ENCODE data around the gene CFAP74.
A peak's percentile ranks its signal among the peaks of the same experiment; 100 is the strongest.

The CFAP74 gene

GRCh38 chr1:2003541-2004131 lies at the start of gene CFAP74:
Gene CFAP74 (minus strand): TSS chr1:2003786. CDS start chr1:1990956, 12,830 bp downstream.
- Mint-ChIP-seq H3K27ac (no peak within 1 kb of the TSS), H3K4me1 (no peaks in the 10 kb centered on the region), H3K36me3 (no peaks in the 10 kb centered on the region), H3K27me3 (peaks cover 29% of the 10 kb centered on the region), H3K4me3 (no peak within 1 kb of the TSS), H3K9me3 (no peaks in the 10 kb centered on the region)

- peaks cover 1% of the 10 kb centered on the region for H3K36me3 Mint-ChIP-seq
- H3K4me1 Mint-ChIP-seq, result peaks cover 18% of the 10 kb centered on the region
- H3K9me3 Mint-ChIP-seq, result no peaks in the 10 kb centered on the region
- H3K27ac Mint-ChIP-seq, result no peak overlapping the region
- H3K27me3 Mint-ChIP-seq, result peaks cover 2% of the 10 kb centered on the region
- no peak overlapping the region for H3K4me3 Mint-ChIP-seq
These were observed 49.6 kb upstream of the CFAP74 start for GRCh38 chr1:2053217-2053616.

GRCh38 chr1:2052756-2053155 lies 49.2 kb upstream of the CFAP74 start:
- Mint-ChIP-seq H3K4me1 (peaks cover 18% of the 10 kb centered on the region), H3K27ac (no peak overlapping the region), H3K9me3 (no peaks in the 10 kb centered on the region), H3K4me3 (no peak overlapping the region), H3K36me3 (peaks cover 1% of the 10 kb centered on the region), H3K27me3 (peaks cover 3% of the 10 kb centered on the region)

- no peak overlapping the region for H3K27ac Mint-ChIP-seq
These were observed 48.6 kb upstream of the CFAP74 start for GRCh38 chr1:2052054-2052679.

GRCh38 chr1:2050793-2051682 lies 47.5 kb upstream of the CFAP74 start:
- Mint-ChIP-seq H3K27ac (peak overlapping the region; percentile 12), H3K27me3 (peaks cover 3% of the 10 kb centered on the region), H3K9me3 (no peaks in the 10 kb centered on the region), H3K4me1 (peaks cover 18% of the 10 kb centered on the region), H3K4me3 (peak overlapping the region; percentile 68), H3K36me3 (peaks cover 1% of the 10 kb centered on the region)

More at GRCh38 chr1:2052054-2052679, 48.6 kb upstream of the CFAP74 start:
- Mint-ChIP-seq H3K27me3 (peaks cover 3% of the 10 kb centered on the region), H3K36me3 (peaks cover 1% of the 10 kb centered on the region), H3K9me3 (no peaks in the 10 kb centered on the region), H3K4me1 (peaks cover 18% of the 10 kb centered on the region), H3K4me3 (peak overlapping the region; percentile 68)

GRCh38 chr1:2050461-2050792 lies 46.8 kb upstream of the CFAP74 start:
- no peak overlapping the region for H3K27ac Mint-ChIP-seq
- peaks cover 3% of the 10 kb centered on the region for H3K27me3 Mint-ChIP-seq
- H3K4me3 Mint-ChIP-seq, result no peak overlapping the region
- H3K4me1 Mint-ChIP-seq, result peaks cover 23% of the 10 kb centered on the region
- H3K36me3 Mint-ChIP-seq, result no peaks in the 10 kb centered on the region
- no peaks in the 10 kb centered on the region for H3K9me3 Mint-ChIP-seq

GRCh38 chr1:2049718-2050431 lies 46.3 kb upstream of the CFAP74 start, which contains the start of gene PRKCZ:
Gene PRKCZ (plus strand): TSS chr1:2050411. CDS start chr1:2050631, 220 bp downstream.
- H3K27ac Mint-ChIP-seq, result peak within 1 kb of the TSS; percentile 24
- no peaks in the 10 kb centered on the region for H3K36me3 Mint-ChIP-seq
- H3K4me3 Mint-ChIP-seq, result peak within 1 kb of the TSS; percentile 86
- peaks cover 29% of the 10 kb centered on the region for H3K4me1 Mint-ChIP-seq
- H3K27me3 Mint-ChIP-seq, result peaks cover 3% of the 10 kb centered on the region
- H3K9me3 Mint-ChIP-seq, result no peaks in the 10 kb centered on the region

- Mint-ChIP-seq H3K27me3 (peaks cover 3% of the 10 kb centered on the region), H3K9me3 (no peaks in the 10 kb centered on the region), H3K36me3 (no peaks in the 10 kb centered on the region), H3K4me1 (peaks cover 30% of the 10 kb centered on the region), H3K27ac (peak overlapping the region; percentile 24), H3K4me3 (peak overlapping the region; percentile 86)
These were observed 45.7 kb upstream of the CFAP74 start for GRCh38 chr1:2049225-2049717.

- Mint-ChIP-seq H3K4me1 (peaks cover 35% of the 10 kb centered on the region), H3K27ac (no peak overlapping the region), H3K9me3 (no peaks in the 10 kb centered on the region), H3K36me3 (no peaks in the 10 kb centered on the region), H3K4me3 (peak overlapping the region; percentile 86), H3K27me3 (peaks cover 3% of the 10 kb centered on the region)
These were observed 44.5 kb upstream of the CFAP74 start for GRCh38 chr1:2047749-2048729.

GRCh38 chr1:2046953-2047748 lies 43.6 kb upstream of the CFAP74 start:
- H3K27me3 Mint-ChIP-seq, result peaks cover 3% of the 10 kb centered on the region
- peaks cover 28% of the 10 kb centered on the region for H3K4me1 Mint-ChIP-seq
- H3K27ac Mint-ChIP-seq, result no peak overlapping the region
- H3K4me3 Mint-ChIP-seq, result no peak overlapping the region
- H3K9me3 Mint-ChIP-seq, result no peaks in the 10 kb centered on the region
- no peaks in the 10 kb centered on the region for H3K36me3 Mint-ChIP-seq

GRCh38 chr1:2046174-2046917 lies 42.8 kb upstream of the CFAP74 start:
- Mint-ChIP-seq H3K27me3 (peaks cover 3% of the 10 kb centered on the region), H3K36me3 (no peaks in the 10 kb centered on the region), H3K4me1 (peaks cover 25% of the 10 kb centered on the region), H3K4me3 (peak overlapping the region; percentile 26), H3K27ac (no peak overlapping the region), H3K9me3 (no peaks in the 10 kb centered on the region)

- Mint-ChIP-seq H3K9me3 (no peaks in the 10 kb centered on the region), H3K4me3 (peak overlapping the region; percentile 67), H3K36me3 (no peaks in the 10 kb centered on the region), H3K27me3 (peaks cover 3% of the 10 kb centered on the region), H3K4me1 (peaks cover 25% of the 10 kb centered on the region), H3K27ac (peak overlapping the region; percentile 76)
These were observed 42.0 kb upstream of the CFAP74 start for GRCh38 chr1:2045468-2046173.

All from activated naive CD4-positive, alpha-beta T cell treated with anti-CD3 and anti-CD28 coated beads, Interleukin-2, amount 50 U/mL, for 24 hours (primary cell).